Measurements from ENCODE around the gene EHD4.

DNA sequence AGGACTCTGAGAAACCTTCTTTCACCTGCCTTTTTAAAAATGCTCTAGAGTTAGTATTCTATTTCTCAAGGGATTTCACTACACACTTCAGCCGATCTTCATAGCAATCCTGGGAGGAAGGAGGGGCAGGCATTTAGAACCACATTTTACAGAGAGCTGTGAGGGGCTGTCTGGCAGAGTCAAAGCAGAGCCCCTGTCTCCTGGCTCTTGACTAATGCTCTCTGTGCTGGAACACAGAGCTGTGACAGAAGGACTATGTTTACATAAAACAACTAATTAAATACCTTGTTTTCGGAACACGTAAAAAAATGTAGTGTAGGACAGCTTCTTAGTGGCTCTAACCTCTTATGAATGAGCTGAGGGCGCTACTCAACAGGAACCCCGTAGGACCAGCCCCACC is 70.9 kb downstream of the EHD4 start:
- TF ChIP-seq CTCF (IDR thresholded peaks at IDR 0.05; ENCODE audit: poor library complexity) (no peak), EZH2 (IDR thresholded peaks at IDR 0.05; ENCODE audit: borderline replicate concordance) (no peak), EZH2phosphoT487 (IDR thresholded peaks at IDR 0.05; ENCODE audit: low read depth, severe bottlenecking, unreplicated experiment) (no peak)

Measured in hepatocyte (in vitro differentiated cells).